ENCODE results near the gene LYRM9.
"Not testable (repeated sequence)": the region's sequence is repeated elsewhere in the genome, so short reads cannot be mapped to it uniquely, and the experiment has no call there.

Gene LYRM9

DNA sequence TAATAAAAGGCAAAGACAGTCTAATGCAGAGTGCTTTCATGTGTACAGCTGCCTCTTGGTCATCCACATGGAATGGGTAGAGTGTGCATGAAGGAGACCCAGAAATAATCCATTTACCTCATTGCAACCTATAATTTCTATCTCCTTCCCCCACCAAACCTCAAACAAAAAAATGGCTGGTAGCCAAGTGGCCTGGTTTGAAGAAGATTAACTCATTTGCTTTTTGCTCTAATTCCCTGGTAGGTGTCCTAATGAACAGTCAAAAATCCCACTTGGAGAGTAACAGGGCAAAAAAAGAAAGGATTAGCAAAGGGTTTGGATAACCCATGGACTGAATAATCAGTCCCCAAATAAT is 13.0 kb upstream of the LYRM9 start:
- no peak for DNase-seq (ENCODE audit: low spot score)

DNA sequence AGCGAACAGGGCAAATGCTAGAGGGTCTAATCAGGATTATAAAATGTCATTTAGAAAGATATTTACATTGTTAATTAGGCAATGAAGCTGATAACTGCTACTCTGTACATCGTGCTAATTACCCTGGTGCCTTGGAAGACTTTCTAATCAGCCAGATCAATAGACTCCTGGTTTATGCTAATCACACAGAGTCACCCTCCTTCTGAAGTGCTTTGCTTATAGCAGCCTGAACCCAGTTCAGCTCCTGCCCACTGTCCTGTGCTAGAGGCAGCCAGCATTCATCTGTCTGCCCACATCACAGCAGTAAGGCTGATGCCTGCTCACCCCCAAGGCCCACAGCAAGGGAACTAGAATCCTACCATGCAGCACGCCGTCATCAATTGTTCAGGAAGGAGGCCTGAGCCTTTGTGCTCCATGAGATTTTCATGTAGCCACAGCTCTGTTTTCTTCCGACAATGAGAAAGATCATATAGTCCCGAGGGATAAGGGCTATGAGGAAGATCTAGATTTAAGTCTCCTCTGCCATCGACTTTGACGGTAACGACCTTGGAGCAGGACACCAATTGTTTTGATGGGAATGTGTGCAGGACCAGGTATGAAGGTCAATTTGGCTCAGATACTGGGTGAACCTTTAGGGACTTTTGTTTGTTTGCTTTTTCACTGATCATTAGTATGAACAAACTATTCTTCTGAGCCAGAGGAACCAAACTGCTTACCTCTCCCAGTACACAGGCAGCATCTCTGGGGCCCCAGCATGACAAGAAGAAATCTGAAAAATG is 12.5 kb upstream of the LYRM9 start:
- DNase-seq (ENCODE audit: low spot score) = no peak

DNA sequence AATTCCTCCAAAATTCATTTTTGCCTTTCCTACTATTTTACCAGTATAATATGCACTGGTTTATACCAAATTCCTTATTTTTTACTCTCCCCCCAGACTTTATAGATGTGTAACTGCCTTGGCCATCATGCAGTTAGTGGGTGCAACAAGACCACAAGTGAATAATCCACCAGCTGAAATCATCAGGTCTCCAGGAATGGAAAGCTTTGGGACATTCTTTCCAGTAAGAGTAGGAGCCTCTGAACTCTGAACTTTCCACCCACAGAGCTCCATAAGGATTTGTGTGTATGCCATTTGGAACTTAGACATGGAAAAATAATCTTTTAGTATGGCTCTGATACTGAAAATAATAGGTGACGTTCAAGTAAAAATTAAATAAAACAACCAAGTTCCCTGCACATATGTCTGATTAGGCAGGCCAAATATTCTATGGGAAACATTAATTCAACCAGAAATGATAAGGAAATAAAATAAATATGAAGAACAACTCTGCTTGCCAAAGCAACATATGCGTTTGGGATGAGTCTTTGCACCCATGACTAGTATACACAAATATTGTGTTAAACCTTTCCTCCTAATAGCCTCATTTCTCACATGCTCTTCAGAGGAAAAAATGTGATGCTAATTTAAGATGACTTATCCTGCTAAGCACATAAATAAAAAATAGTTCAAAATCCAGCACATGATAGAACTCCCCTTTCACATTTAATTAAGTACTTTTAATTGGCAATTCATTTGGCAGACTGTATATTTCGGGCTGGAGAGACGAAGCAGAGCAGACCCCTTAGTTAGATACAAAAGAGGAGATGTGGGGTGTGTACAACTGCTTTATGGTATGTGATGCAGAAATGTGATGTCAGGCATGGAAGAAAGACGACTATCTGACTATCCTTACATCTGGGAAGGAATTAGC is 11.6 kb upstream of the LYRM9 start:
- DNase-seq (ENCODE audit: low spot score) = no peak

DNA sequence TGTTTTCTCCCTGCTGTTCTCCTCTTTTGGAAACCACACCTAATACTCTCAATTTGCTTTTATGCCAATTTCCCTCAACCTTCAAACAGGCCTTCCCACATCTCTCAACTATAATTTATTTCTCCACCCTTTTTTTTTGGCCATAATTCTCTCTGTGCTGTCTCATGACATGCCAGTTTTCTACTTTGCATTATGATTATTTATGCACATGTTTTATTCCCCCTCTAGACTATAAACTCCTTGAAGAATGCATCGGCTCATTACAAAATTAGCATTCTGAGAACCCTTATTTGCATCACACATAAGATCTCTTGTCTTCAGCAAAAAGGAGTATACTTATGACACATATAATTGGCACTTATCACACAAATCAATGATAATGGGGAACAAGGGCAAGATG is 10.9 kb upstream of the LYRM9 start:
- DNase-seq (ENCODE audit: low spot score) = no peak

DNA sequence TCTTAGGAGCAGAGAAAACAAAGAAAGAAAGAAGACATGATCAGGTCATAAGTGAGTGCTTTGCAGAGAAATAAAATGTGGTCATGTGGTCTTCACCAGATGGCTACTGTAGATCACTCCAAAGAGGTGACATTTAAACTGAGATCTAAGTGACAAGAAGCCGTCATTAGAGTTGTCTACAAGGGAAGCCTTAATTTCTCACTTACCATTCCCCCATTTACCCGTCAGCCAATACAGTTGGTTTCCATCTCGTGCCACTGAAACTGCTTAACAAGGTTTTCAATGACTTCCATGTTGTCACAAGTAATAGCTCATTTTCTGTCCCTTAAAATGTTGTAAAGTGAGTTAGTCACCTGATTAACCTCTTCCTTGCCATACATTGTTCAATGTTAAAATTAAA is 6.4 kb upstream of the LYRM9 start:
- no peak for DNase-seq (ENCODE audit: low spot score)

DNA sequence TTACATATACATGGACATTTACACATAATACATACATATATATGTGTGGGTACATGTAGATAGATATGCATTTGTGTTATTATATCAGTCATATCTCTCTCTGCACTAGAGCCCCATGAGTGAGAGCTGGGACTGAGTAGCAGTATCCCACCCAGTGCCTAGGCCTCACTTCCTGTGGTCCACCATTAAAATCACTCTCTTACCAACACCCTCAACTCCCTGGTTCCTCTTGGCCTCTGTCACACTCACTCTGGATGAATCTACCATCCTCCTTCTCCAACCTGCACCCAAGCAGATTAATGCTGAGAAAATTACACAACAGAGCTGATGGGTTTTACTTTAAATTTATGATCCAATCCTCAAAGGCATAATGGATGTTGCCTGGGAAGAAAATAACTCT is 4.9 kb upstream of the LYRM9 start:
- no peak for DNase-seq (ENCODE audit: low spot score)

DNA sequence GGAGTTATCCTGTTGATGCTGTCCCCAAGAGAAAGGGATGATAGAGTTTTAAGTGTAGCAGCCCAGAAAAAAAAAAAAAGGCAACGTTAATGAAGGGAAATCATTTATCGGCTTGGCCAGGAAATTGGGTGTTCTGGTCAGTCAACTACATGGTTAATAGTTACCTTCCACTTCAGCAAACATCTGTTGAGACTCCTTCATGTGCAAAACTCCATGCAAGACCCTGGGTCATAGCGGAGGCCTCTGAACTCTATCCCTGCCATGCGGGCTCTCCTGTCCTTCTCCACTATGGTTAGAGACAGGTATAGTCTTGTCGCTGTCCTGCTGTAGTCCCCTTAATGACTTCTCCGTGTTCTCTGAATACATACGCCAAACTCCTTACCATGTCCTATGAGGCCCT is 3.5 kb upstream of the LYRM9 start:
- no peak for DNase-seq (ENCODE audit: low spot score)

DNA sequence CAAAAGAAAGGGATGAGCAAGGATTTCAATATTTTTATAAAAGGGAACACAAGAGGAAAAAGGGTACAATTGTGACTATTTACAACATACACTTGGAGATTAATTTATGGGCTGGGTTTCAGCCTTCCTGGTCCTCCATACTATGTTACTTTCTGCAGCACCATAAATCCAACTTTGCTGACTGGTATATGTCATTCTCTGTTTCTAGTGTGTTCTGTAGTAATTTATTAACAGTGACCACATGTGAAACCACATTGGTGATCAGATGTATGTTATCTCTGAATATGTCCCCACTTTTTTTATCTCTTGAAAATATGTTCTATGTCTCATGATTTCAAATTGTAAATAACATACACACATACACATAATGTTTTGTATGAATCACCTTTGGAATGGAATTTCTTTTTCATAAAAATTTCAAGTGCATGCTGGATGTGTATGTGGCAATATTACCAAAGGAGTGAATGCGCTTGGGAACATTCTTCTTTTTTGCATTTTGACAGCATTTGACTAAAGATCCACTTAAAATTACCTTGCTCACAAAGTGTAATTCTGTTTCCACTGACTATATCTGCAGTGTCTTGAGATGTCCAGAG is 2.9 kb upstream of the LYRM9 start:
- DNase-seq (ENCODE audit: low spot score) = no peak

DNA sequence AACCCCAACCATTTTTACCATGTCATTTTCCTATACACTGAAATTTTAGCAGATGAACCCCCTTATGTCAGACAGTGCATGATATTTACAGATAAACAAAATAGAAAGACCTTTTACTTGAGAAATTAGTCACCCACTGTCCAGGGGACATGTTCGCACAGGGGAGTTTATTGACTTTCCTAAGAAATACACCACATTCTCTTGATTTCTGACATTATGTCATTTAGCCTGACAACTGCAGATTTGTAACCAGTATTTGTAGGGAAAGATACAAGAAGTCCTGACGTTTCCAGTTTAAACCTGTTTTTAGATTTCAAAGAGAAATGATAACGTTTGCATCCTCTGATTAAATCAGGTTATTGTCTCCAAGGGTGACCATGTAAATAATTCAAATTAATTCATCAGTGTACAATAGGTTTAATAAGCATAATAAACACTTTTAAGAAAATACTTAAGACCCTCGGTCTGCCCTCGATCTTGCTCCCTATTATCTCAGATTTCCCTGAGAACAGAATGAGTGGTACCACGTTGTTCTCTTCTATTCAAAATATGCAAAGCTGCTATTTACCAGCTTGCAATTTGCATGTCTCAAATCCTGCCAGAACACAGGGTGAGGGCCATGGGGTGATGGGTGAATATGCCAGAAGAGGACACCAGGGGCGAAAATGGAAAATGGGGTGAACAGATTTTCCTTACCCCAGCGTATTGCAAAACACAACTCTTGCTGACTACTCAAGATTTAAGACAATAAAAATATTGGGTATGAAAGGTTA is 2.1 kb upstream of the LYRM9 start:
- DNase-seq (ENCODE audit: low spot score) = no peak

DNA sequence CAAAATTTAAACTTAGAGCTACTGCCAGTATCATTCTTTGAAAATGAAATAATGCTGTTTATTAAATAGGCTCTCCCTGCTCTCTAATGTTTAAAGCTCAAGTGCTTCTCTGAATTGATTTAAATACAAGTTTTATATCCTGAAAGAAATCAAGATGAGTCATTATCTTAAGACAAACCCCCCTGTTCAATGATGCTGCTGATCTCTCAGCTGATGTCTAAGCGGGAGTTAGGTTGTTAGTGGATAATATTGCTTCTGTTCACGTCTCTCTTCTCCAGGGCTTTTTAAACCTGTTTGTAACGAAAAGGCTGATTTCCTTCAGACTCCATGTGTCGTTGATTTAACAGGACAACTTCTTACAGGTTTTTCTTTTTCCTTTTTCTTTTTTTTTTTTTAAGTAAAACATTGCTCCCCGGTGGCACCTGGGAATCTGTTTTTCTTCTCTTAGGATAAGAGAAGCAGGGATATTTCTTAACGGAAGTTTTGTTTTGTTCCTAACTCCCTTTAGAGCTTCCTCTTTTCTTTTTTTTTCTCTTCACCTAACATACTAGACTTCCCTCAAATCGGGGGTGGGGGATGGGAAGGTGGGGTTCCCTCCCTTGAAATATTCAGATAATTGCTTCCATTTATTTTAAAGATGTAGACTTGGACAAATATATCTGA is 807 bp upstream of the LYRM9 start:
- peak; percentile 14 for DNase-seq (ENCODE audit: low spot score)

DNA sequence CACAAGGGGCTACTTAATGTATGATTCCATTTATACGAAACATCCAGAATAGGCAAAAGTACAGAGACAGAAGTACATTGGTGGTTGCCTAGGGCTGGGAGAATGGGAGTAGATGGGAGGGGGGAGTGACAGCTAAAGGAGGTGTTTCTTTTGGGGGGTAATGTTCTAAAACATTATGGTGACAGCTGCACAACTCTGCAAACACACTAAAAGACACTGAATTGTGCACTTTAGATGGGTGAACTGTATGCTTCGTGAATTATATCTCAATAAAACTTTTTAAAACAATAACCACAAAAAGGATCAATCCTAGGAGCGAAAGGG is 661 bp downstream of the LYRM9 start:
- DNase-seq (ENCODE audit: low spot score) = peak; percentile 3

DNA sequence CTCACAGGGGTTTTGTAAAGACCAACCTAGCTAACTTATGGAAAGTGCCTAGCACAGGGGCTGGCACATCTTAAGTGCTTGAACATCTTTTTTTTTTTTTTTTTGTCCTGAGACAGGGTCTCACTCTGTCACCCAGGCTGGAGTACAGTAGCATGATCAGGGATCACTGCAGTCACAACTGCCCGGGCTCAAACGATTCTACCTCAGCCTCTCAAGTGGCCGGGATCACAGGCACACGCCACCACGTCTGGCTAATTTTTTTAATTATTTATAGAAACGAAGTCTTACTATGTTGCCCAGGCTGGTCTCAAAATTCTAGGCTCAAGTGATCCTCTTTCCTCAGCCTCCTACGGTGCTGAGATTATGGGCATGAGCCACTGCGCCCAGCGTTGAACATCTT is 1.3 kb downstream of the LYRM9 start:
- no peak for DNase-seq (ENCODE audit: low spot score)

DNA sequence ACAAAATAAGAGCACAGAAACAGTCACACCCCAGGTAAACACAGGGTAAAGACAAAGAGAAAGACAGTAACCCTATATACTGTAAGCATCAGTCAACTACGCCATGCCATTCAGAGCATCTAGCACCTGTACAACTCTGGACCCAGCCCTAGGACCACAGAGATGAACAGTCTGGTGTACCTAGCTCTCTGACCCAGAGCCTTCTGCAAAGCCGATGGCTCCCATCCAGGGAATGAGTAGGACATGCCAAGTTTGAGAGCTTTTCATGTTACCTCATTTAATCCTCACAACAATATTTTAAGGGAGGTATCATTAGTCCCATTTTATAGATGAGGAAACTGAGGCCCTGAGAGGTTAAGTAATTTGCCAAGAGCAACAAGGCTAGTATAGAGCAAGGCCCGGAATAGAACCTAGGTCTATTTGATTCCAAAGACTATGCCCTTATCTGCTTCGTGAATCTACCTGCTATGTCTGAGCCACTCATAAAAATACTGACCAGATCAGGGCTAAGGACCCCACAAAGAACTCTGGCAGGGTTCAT is 3.4 kb downstream of the LYRM9 start:
- DNase-seq (ENCODE audit: low spot score) = no peak

DNA sequence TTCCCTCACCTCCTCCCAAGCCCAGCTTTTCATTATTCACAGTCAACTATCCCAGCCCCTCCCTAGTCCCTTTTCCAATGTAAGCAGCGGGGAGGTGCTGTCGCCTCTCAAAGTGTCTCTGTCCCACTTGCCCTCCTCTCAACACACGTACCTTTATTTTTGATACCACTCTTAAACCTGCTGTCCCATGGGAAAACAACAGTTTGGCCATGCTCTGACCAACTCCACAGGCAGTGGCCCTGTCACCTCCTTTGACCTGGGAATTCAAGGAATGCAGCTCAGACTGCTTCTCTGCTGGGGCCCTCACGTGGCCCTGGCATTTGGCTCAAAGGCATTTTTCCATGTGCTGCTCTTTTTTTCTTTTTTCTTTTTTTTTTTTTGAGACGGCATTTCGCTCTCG is 4.2 kb downstream of the LYRM9 start:
- DNase-seq (ENCODE audit: low spot score) = no peak

DNA sequence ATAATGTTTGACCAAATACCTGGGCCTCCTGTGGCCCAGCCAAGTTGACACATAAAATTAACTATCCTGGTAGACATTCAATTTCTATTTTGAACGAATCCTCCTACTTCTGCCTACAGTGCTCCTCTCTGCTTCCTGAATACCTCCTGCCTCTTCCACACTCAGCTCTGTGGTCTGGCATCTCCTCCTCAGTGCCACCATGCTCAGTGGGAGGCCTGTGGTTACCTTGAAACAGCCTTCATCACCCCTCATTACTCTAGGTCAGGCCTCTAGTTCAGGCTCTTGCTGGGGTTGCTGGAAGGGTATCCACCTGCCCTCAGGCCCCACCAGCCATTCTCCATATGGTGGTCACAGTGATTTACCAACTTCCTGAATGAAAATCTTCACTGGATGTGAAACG is 5.1 kb downstream of the LYRM9 start:
- no peak for DNase-seq (ENCODE audit: low spot score)

DNA sequence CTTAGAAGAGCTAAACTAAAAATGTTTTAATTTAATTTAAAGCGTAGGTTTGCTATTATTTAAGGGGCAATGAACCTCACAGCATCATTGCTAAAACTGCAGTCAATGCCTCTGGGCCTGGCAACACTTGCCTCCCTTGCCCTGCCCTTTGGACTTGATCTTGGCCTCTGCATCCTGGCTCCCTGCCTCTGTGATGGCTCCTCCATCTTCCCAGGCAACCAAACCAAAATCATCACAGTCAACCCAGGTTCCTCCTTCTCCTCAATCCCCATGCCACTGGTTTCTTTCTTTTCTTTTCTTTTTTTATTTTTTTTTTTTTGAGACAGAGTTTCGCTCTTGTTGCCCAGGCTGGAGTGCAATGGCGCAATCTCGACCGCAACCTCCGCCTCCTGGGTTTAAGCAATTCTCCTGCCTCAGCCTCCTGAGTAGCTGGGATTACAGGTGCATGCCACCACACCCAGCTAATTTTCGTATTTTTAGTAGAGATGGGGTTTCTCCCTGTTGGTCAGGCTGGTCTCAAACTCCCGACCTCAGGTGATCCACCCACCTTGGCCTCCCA is 6.7 kb downstream of the LYRM9 start:
- not testable (repeated sequence) for DNase-seq (ENCODE audit: low spot score)

DNA sequence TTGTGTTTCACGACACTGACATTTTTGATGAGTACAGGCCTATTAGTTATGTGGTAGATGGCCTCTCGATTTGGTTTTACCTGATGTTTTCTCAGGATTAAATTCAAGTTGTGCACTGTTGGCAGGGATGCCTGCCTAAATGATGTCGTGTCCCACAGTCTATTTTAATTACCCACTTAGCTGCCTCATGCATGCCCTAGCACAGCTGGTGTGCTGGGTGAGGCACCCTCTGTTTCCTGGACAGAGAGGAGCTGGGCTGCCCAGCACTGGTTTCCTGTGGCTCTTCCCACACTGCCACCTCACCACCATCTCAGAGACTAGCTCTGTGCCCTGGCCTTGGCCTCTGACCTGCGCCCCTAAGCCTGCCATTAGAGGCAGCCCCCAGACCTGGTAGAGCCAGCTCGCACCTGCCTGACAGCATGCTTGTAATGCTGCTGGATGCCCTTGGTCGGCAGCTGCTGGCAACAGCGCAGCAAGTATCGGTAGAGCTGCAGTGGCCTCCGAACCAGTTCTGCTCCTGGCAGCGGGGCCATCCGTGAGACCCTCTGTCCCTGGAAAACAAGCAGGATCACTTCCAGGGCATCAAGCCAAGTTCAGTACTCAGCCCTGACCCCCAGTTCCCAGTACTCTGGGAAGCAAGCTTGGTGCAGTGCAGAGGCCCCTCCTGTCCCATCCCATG is 10.9 kb downstream of the LYRM9 start:
- DNase-seq (ENCODE audit: low spot score) = no peak

DNA sequence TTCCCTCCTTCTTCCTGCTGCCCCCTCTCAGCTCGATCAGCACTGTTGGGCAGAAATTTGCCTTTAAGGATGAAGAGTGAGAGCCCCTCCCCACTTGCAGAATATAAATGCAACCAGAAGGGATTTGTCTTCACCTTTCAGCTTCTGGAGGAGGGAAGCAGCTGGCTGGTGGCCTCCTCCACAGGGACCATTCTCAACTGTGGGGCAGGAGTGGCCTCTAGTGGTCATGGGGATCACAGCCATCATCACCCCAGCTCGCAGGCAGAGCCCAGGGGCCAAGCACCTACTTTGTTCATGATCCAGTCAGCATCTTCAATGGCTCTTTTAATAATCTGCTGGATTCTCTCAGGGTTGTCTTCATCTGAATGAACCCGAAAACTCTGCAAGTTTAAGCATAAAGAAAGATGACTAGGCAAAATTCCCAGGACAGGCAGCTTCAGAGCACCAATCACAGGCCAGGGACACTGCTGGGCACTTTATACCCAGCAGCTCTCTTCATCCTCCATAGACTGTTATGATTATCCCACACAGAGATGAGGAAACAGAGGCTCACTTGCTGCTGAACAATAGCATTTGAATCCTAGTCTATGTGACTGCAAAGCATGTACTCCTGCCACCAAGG is 13.1 kb downstream of the LYRM9 start:
- DNase-seq (ENCODE audit: low spot score) = peak; percentile 58

DNA sequence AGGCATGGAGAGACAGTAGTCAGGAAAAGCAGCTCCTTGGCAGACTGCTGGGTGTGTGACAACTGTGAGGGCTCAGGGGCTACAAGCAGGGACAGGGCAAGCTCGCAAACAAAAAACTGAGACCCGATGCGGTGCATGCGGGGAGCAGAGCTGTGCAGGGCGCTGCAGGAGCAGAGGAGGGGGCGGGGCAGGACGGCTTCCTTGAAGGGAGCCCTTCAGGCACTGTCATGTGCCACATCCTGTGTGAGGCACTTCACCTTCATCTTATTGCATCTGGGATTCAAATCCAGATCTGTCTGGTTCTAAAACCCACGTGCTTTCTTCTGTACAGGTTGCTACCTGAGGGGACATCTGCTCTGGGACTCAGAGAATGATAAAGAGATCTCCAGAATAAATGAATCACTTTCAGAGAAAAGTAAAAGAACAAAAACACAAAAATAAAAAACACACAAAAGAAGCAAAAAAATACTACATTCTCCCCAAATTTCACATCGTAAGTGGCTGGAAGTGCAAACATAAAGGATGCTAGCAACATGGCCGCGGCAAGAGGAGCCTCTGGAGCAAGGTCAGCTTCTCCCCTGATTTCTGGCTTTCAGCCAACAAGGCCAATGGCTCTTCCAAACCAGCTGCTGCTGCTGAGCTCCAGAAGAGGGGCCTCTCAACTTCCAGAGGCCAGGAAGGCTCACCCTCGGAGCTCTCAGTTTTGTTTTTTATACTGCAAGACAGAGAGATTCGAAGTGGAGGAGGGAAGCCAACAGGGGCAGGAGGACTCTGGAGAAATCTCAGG is 14.2 kb downstream of the LYRM9 start:
- no peak for DNase-seq (ENCODE audit: low spot score)

Data from putamen (tissue), 1 donor.